ENCODE measurements around the gene TOGARAM1.

DNA sequence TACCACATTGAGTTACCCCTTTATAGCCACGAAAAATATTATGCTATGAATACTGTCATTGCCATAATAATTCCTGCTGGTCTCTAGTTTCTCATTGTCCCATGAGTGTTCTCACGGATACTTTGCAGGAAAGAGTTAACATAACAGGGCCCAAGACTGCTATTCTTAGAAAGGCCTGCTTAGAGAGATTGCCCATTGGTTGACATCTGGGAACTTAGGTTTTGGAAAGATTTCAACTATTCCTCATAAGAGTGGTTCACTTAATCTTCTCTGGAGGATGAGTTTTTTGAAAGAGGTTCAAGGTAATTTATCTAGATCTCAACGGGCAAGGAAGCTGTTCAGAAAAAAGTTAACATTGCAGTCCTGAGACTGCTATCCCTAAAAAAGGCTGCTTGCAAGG is 103.5 kb downstream of the TOGARAM1 start:
- TF ChIP-seq RNF219 (CRISPR knock-in tag; IDR thresholded peaks at IDR 0.05): no peak
- TF ChIP-seq, protein P1, sequence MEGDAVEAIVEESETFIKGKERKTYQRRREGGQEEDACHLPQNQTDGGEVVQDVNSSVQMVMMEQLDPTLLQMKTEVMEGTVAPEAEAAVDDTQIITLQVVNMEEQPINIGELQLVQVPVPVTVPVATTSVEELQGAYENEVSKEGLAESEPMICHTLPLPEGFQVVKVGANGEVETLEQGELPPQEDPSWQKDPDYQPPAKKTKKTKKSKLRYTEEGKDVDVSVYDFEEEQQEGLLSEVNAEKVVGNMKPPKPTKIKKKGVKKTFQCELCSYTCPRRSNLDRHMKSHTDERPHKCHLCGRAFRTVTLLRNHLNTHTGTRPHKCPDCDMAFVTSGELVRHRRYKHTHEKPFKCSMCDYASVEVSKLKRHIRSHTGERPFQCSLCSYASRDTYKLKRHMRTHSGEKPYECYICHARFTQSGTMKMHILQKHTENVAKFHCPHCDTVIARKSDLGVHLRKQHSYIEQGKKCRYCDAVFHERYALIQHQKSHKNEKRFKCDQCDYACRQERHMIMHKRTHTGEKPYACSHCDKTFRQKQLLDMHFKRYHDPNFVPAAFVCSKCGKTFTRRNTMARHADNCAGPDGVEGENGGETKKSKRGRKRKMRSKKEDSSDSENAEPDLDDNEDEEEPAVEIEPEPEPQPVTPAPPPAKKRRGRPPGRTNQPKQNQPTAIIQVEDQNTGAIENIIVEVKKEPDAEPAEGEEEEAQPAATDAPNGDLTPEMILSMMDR (IDR thresholded peaks at IDR 0.05 in 2 of 3, conservative IDR thresholded peaks at IDR 0.05 in 1 of 3; ENCODE audit: insufficient read depth in 2 of 3, low read depth in 1 of 3, low read length in 3 of 3): no peak
- TF ChIP-seq ATF4 (CRISPR knock-in tag; IDR thresholded peaks at IDR 0.05): no peak
- no peak for TF ChIP-seq HDGF (IDR thresholded peaks at IDR 0.05)
- TF ChIP-seq HDAC1 (IDR thresholded peaks at IDR 0.05): no peak
- TF ChIP-seq NFXL1 (CRISPR knock-in tag; IDR thresholded peaks at IDR 0.05): no peak
- TF ChIP-seq CBX1 (IDR thresholded peaks at IDR 0.05; ENCODE audit: low read depth): no peak
- TF ChIP-seq RFX1 (IDR thresholded peaks at IDR 0.05): no peak
- TF ChIP-seq GATAD2B (IDR thresholded peaks at IDR 0.05; ENCODE audit: borderline replicate concordance): no peak
- TF ChIP-seq ZFP36 (IDR thresholded peaks at IDR 0.05; ENCODE audit: low read depth, low read length, partially characterized antibody): no peak
- TF ChIP-seq, protein P2, sequence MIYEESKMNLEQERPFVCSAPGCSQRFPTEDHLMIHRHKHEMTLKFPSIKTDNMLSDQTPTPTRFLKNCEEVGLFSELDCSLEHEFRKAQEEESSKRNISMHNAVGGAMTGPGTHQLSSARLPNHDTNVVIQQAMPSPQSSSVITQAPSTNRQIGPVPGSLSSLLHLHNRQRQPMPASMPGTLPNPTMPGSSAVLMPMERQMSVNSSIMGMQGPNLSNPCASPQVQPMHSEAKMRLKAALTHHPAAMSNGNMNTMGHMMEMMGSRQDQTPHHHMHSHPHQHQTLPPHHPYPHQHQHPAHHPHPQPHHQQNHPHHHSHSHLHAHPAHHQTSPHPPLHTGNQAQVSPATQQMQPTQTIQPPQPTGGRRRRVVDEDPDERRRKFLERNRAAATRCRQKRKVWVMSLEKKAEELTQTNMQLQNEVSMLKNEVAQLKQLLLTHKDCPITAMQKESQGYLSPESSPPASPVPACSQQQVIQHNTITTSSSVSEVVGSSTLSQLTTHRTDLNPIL (CRISPR knock-in tag; IDR thresholded peaks at IDR 0.05): no peak
- no peak for TF ChIP-seq ZNF124 (CRISPR knock-in tag; IDR thresholded peaks at IDR 0.05)
- TF ChIP-seq, protein P3, sequence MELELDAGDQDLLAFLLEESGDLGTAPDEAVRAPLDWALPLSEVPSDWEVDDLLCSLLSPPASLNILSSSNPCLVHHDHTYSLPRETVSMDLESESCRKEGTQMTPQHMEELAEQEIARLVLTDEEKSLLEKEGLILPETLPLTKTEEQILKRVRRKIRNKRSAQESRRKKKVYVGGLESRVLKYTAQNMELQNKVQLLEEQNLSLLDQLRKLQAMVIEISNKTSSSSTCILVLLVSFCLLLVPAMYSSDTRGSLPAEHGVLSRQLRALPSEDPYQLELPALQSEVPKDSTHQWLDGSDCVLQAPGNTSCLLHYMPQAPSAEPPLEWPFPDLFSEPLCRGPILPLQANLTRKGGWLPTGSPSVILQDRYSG (tag; conservative IDR thresholded peaks at IDR 0.05; ENCODE audit: low read depth): no peak
- TF ChIP-seq ZNF134 (CRISPR knock-in tag; conservative IDR thresholded peaks at IDR 0.05): no peak
